Upper lobe of left lung (tissue), 4 donors: ENCODE results near the gene MGAT5B.

Source experiments
- CTCF ChIP-seq, 6 experiments: fragments of 450-650 bp in 4 of 6; fragments of 200-600 bp in 2 of 6; sonication (generic) in 2 of 6; IDR thresholded peaks; one replicate each; pipeline ENCODE4 v1.5.1; 2016 to 2019; ENCODE audit warnings: antibody characterized with exemption in 6 of 6
- POLR2A ChIP-seq, 4 donors: fragments of 450-650 bp; IDR thresholded peaks; one replicate each; pipeline ENCODE4 v1.5.1; 2016 to 2017; ENCODE audit warnings: antibody characterized with exemption in 4 of 4, mild to moderate bottlenecking in 2 of 4
- POLR2AphosphoS5 ChIP-seq, 2 donors: sonication (generic); formaldehyde crosslinking; IDR thresholded peaks; one replicate each; pipeline ENCODE4 v1.5.1; 2017; ENCODE audit warnings: antibody characterized with exemption in 2 of 2

DNA sequence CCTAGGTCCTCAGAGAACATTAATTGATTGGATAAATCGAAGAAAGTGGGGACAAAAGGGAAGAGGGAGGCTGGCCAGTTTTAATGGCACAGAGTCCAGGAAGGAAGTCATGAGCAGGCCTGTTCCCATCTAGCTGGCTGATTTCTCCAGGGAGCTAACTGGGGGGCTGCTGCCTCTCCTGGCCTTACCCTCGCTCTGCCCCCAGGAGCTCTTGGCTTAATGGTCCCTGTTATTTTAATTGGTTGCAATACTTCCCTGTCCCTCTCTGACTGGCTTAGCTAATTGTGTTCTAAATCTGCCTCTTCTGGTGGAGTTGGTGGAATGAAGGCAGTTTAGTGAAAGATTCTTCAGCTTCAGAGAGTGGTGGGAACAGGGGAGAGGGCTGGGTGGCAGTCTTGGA is 61.4 kb downstream of the MGAT5B start:
- TF ChIP-seq CTCF (IDR thresholded peaks at IDR 0.05): no peak
- no peak for TF ChIP-seq POLR2A (IDR thresholded peaks at IDR 0.05)
- no peak for TF ChIP-seq POLR2AphosphoS5 (IDR thresholded peaks at IDR 0.05)
